Panc1 (cell line): ENCODE results near the gene XIRP2.

Experiments
- CTCF ChIP-seq: fragments of 450-650 bp; IDR thresholded peaks from 2 replicates; pipeline ENCODE4 v1.5.1; 2017; ENCODE audit warnings: mild to moderate bottlenecking
- POLR2AphosphoS5 ChIP-seq: IDR thresholded peaks from 2 replicates; pipeline ENCODE4 v1.6.1; 2012; ENCODE audit warnings: mild to moderate bottlenecking, low read depth, low read length, moderate library complexity
- REST ChIP-seq, 2 experiments: IDR thresholded peaks; 2 replicates each; pipeline ENCODE4 v1.6.1; 2011 to 2012; ENCODE audit warnings: low read depth in 2 of 2, control low read depth in 1 of 2, low read length in 1 of 2, mild to moderate bottlenecking in 1 of 2, moderate library complexity in 1 of 2; ENCODE audit not compliant: insufficient read depth in 1 of 2
- SIN3A ChIP-seq: IDR thresholded peaks from 2 replicates; pipeline ENCODE4 v1.6.1; 2012; ENCODE audit warnings: low read depth, mild to moderate bottlenecking, low read length, moderate library complexity, borderline replicate concordance; ENCODE audit not compliant: insufficient read depth
- TCF7L2 ChIP-seq: IDR thresholded peaks from 2 replicates; pipeline ENCODE4 v1.6.1; 2011; ENCODE audit warnings: mild to moderate bottlenecking, low read depth, low read length, inconsistent platforms

- TF ChIP-seq CTCF (no peak), REST (IDR thresholded peaks at IDR 0.05; ENCODE audit: insufficient read depth in 1 of 2, low read depth in 2 of 2, low read length in 1 of 2) (no peak), SIN3A (no peak), POLR2AphosphoS5 (no peak), TCF7L2 (no peak)
Measured at GRCh38 chr2:166882851-166883250, 5.4 kb upstream of the XIRP2 start.
